Measurements from ENCODE around the gene MGST1.

Gene MGST1

DNA sequence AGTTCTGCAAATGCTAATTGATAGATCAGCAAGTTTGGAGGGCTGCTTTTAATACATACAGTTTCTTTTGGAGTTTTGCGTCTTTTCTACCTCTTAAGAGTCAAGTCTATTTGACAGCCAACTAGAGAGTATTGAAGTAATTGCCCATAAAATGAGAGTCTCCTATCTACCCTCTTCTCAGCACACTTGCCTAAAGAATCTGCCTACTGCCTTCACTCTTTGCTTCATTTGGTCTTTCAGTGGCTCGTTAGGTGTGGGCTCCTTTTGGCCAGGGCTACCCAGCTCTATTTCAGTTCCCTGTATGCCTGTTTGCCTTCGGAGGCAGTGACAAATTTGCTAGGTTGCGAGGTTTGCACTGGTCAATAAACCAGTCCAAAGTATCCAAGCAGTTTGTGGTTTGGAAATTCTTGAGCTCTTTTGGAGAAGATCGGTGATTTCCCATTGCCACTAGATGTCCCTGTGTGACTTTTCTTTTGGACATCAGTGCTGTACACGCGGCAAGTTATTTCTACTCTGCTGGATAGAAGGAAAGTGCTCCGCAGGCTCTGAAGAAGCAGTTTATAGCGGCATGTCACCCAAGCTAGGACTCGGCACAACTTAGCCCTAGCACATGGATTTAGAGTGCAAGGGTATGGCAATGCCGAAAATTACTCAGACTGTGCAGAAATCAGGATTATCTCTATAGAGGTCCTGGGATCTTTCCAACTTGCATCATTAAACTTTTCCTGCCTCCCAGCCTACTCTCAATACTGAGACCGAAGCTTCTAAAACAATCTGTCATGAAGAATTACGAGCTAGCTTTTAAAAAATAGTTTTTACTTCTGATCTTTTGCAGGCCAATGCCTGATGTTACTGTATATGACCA, 38.6 kb downstream of the MGST1 start:
- peak; percentile 60 for DNase-seq
- no peak overlapping the region for H2BK120ac ChIP-seq (ENCODE audit: low read depth, low read length)
- 69% methylated on average over 13 of the region's 13 CpGs for WGBS

DNA sequence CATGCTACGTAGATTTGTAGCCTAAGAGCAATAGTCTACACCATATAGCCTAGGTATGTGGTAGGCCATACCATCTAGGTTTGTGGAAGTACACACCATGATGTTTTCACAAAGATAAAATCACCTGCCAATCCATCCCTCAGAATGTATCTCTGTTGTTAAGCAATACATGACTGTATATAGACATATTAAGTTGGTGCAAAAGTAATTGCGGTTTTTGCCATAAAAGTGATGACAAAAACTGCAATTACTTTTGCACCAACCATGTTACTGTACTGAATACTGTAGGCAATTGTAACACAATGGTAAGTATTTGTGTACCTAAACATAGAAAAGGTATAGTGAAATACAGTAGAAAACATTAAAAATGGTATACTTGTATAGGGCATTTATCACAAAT, 40.5 kb downstream of the MGST1 start:
- Histone ChIP-seq H2BK5ac (ENCODE audit: low read depth, low read length, poor library complexity, severe bottlenecking) (no peak overlapping the region), H3K9me3 (ENCODE audit: control insufficient read depth, low read length) (peaks cover 4% of the 10 kb centered on the region)

More for the DNA sequence above, 38.6 kb downstream of the MGST1 start:
- Histone ChIP-seq H3K4ac (ENCODE audit: low read depth in 1 of 2, low read length in 2 of 2) (no peak overlapping the region), H3K4me1 (ENCODE audit: control insufficient read depth, insufficient read depth, low read depth, low read length) (no peaks in the 10 kb centered on the region), H3K23ac (ENCODE audit: low read length in 2 of 2) (no peak overlapping the region), H3K27ac (ENCODE audit: low read length, poor library complexity, severe bottlenecking) (no peak overlapping the region), H3K4me2 (ENCODE audit: low read length, poor library complexity, severe bottlenecking) (no peak overlapping the region), H3K79me1 (replicated peaks; ENCODE audit: low read length, poor library complexity, severe bottlenecking) (no peaks in the 10 kb centered on the region), H2BK15ac (ENCODE audit: low read depth, poor library complexity, severe bottlenecking) (peak overlapping the region; percentile 30), H4K91ac (ENCODE audit: low read length) (no peak overlapping the region), H3K9me3 (ENCODE audit: control insufficient read depth, low read length) (no peaks in the 10 kb centered on the region), H2BK12ac (ENCODE audit: low read length in 2 of 2) (no peak overlapping the region), H3K27me3 (ENCODE audit: control insufficient read depth in 1 of 2, insufficient read depth in 1 of 2, low read length in 2 of 2) (no peaks in the 10 kb centered on the region), H3K18ac (ENCODE audit: low read depth in 1 of 2, low read length in 2 of 2) (no peak overlapping the region), H3K9ac (ENCODE audit: low read length) (peak overlapping the region; percentile 71), H3K14ac (ENCODE audit: low read length in 2 of 2) (no peak overlapping the region), H3K4me3 (ENCODE audit: insufficient read depth in 1 of 2, low read depth in 1 of 2, low read length in 2 of 2) (peak overlapping the region in 1 of 2 experiments; percentile 59), H4K8ac (ENCODE audit: low read length) (no peak overlapping the region), H3K36me3 (ENCODE audit: control insufficient read depth in 1 of 2, insufficient read depth in 2 of 2, low read depth in 1 of 2, low read length in 2 of 2) (no peaks in the 10 kb centered on the region), H2BK5ac (ENCODE audit: low read depth, low read length, poor library complexity, severe bottlenecking) (no peak overlapping the region), H2AK5ac (ENCODE audit: low read length, severe bottlenecking) (no peak overlapping the region), H2AFZ (ENCODE audit: low read depth, low read length) (no peak overlapping the region)

DNA sequence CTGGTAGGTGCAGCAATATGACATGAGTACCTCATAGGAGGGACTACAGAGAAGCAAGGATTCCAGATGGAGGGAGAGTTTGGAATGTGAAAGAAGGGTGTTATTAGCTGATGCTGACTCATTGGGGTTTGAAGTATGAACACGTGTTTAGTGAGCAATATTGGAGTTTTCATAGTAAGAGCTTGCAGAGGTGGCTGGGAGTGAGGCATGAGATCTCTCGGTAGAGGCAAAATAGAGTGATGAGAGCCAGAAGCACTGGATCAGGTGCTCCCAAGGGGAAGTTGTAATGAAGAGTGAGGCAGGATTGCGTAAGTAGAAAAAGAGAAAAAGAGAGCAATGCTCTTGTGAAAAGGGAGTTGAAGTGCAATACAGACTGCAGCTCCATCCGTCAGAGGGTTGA, 42.1 kb downstream of the MGST1 start:
- Histone ChIP-seq H3K14ac (ENCODE audit: low read length in 2 of 2) (no peak overlapping the region), H3K27ac (ENCODE audit: low read length, poor library complexity, severe bottlenecking) (no peak overlapping the region), H3K9me3 (ENCODE audit: control insufficient read depth, low read length) (peaks cover 14% of the 10 kb centered on the region), H3K4me3 (ENCODE audit: insufficient read depth in 1 of 2, low read depth in 1 of 2, low read length in 2 of 2) (no peak overlapping the region), H3K18ac (ENCODE audit: low read depth in 1 of 2, low read length in 2 of 2) (no peak overlapping the region), H2AK5ac (ENCODE audit: low read length, severe bottlenecking) (no peak overlapping the region), H3K36me3 (ENCODE audit: control insufficient read depth in 1 of 2, insufficient read depth in 2 of 2, low read depth in 1 of 2, low read length in 2 of 2) (peaks cover 0 to 13% of the 10 kb centered on the region in 2 experiments), H3K27me3 (ENCODE audit: control insufficient read depth in 1 of 2, insufficient read depth in 1 of 2, low read length in 2 of 2) (no peaks in the 10 kb centered on the region), H2BK120ac (ENCODE audit: low read depth, low read length) (no peak overlapping the region), H4K8ac (ENCODE audit: low read length) (no peak overlapping the region), H2BK15ac (ENCODE audit: low read depth, poor library complexity, severe bottlenecking) (no peak overlapping the region), H4K91ac (ENCODE audit: low read length) (no peak overlapping the region), H3K79me1 (replicated peaks; ENCODE audit: low read length, poor library complexity, severe bottlenecking) (no peaks in the 10 kb centered on the region), H2BK12ac (ENCODE audit: low read length in 2 of 2) (no peak overlapping the region), H2BK5ac (ENCODE audit: low read depth, low read length, poor library complexity, severe bottlenecking) (no peak overlapping the region), H2AFZ (ENCODE audit: low read depth, low read length) (no peak overlapping the region), H3K23ac (ENCODE audit: low read length in 2 of 2) (no peak overlapping the region), H3K9ac (ENCODE audit: low read length) (no peak overlapping the region), H3K4me2 (ENCODE audit: low read length, poor library complexity, severe bottlenecking) (no peak overlapping the region), H3K4ac (ENCODE audit: low read depth in 1 of 2, low read length in 2 of 2) (no peak overlapping the region), H3K4me1 (ENCODE audit: control insufficient read depth, insufficient read depth, low read depth, low read length) (no peaks in the 10 kb centered on the region)
- 57% methylated on average over 4 of the region's 4 CpGs for WGBS
- DNase-seq, result peak; percentile 85

More for the DNA sequence above, 40.5 kb downstream of the MGST1 start:
- Histone ChIP-seq H3K4ac (ENCODE audit: low read depth in 1 of 2, low read length in 2 of 2) (no peak overlapping the region), H2AFZ (ENCODE audit: low read depth, low read length) (no peak overlapping the region), H3K36me3 (ENCODE audit: control insufficient read depth in 1 of 2, insufficient read depth in 2 of 2, low read depth in 1 of 2, low read length in 2 of 2) (peaks cover 0 to 1% of the 10 kb centered on the region in 2 experiments), H2BK12ac (ENCODE audit: low read length in 2 of 2) (no peak overlapping the region), H3K23ac (ENCODE audit: low read length in 2 of 2) (no peak overlapping the region), H4K8ac (ENCODE audit: low read length) (no peak overlapping the region), H2AK5ac (ENCODE audit: low read length, severe bottlenecking) (no peak overlapping the region), H3K79me1 (replicated peaks; ENCODE audit: low read length, poor library complexity, severe bottlenecking) (no peaks in the 10 kb centered on the region), H3K27ac (ENCODE audit: low read length, poor library complexity, severe bottlenecking) (no peak overlapping the region), H4K91ac (ENCODE audit: low read length) (no peak overlapping the region), H3K18ac (ENCODE audit: low read depth in 1 of 2, low read length in 2 of 2) (no peak overlapping the region), H3K4me3 (ENCODE audit: insufficient read depth in 1 of 2, low read depth in 1 of 2, low read length in 2 of 2) (no peak overlapping the region), H2BK15ac (ENCODE audit: low read depth, poor library complexity, severe bottlenecking) (no peak overlapping the region), H3K4me1 (ENCODE audit: control insufficient read depth, insufficient read depth, low read depth, low read length) (no peaks in the 10 kb centered on the region), H3K14ac (ENCODE audit: low read length in 2 of 2) (no peak overlapping the region), H3K27me3 (ENCODE audit: control insufficient read depth in 1 of 2, insufficient read depth in 1 of 2, low read length in 2 of 2) (no peaks in the 10 kb centered on the region), H3K9ac (ENCODE audit: low read length) (no peak overlapping the region), H2BK120ac (ENCODE audit: low read depth, low read length) (no peak overlapping the region), H3K4me2 (ENCODE audit: low read length, poor library complexity, severe bottlenecking) (no peak overlapping the region)
- WGBS, result 50% methylated on average over 1 of the region's 2 CpGs
- no peak for DNase-seq

GRCh38 chr12:16392846-16393535, 45.5 kb downstream of the MGST1 start:
- H4K8ac ChIP-seq (ENCODE audit: low read length), result no peak overlapping the region
- H3K4me1 ChIP-seq (ENCODE audit: control insufficient read depth, insufficient read depth, low read depth, low read length), result no peaks in the 10 kb centered on the region
- H2AK5ac ChIP-seq (ENCODE audit: low read length, severe bottlenecking), result no peak overlapping the region
- no peak overlapping the region for H3K27ac ChIP-seq (ENCODE audit: low read length, poor library complexity, severe bottlenecking)
- H3K9ac ChIP-seq (ENCODE audit: low read length), result no peak overlapping the region
- no peaks in the 10 kb centered on the region for H3K27me3 ChIP-seq (ENCODE audit: control insufficient read depth in 1 of 2, insufficient read depth in 1 of 2, low read length in 2 of 2)
- H3K4me2 ChIP-seq (ENCODE audit: low read length, poor library complexity, severe bottlenecking), result no peak overlapping the region
- no peak overlapping the region for H3K4ac ChIP-seq (ENCODE audit: low read depth in 1 of 2, low read length in 2 of 2)
- DNase-seq, result no peak
- H3K36me3 ChIP-seq (ENCODE audit: control insufficient read depth in 1 of 2, insufficient read depth in 2 of 2, low read depth in 1 of 2, low read length in 2 of 2), result peaks cover 0 to 19% of the 10 kb centered on the region in 2 experiments
- H2BK5ac ChIP-seq (ENCODE audit: low read depth, low read length, poor library complexity, severe bottlenecking), result no peak overlapping the region
- no peak overlapping the region for H4K91ac ChIP-seq (ENCODE audit: low read length)
- H3K4me3 ChIP-seq (ENCODE audit: insufficient read depth in 1 of 2, low read depth in 1 of 2, low read length in 2 of 2), result no peak overlapping the region
- no peaks in the 10 kb centered on the region for H3K79me1 ChIP-seq (replicated peaks; ENCODE audit: low read length, poor library complexity, severe bottlenecking)
- no peak overlapping the region for H3K18ac ChIP-seq (ENCODE audit: low read depth in 1 of 2, low read length in 2 of 2)
- H3K14ac ChIP-seq (ENCODE audit: low read length in 2 of 2), result no peak overlapping the region
- H2BK120ac ChIP-seq (ENCODE audit: low read depth, low read length), result no peak overlapping the region
- H2BK12ac ChIP-seq (ENCODE audit: low read length in 2 of 2), result no peak overlapping the region
- H3K23ac ChIP-seq (ENCODE audit: low read length in 2 of 2), result no peak overlapping the region
- 98% methylated on average over 1 of the region's 1 CpG for WGBS
- H2BK15ac ChIP-seq (ENCODE audit: low read depth, poor library complexity, severe bottlenecking), result no peak overlapping the region
- H3K9me3 ChIP-seq (ENCODE audit: control insufficient read depth, low read length), result peaks cover 22% of the 10 kb centered on the region
- H2AFZ ChIP-seq (ENCODE audit: low read depth, low read length), result no peak overlapping the region

Measured in mesenchymal stem cell (in vitro differentiated cells and primary cell).